ENCODE measurements around the gene POLE.

DNA sequence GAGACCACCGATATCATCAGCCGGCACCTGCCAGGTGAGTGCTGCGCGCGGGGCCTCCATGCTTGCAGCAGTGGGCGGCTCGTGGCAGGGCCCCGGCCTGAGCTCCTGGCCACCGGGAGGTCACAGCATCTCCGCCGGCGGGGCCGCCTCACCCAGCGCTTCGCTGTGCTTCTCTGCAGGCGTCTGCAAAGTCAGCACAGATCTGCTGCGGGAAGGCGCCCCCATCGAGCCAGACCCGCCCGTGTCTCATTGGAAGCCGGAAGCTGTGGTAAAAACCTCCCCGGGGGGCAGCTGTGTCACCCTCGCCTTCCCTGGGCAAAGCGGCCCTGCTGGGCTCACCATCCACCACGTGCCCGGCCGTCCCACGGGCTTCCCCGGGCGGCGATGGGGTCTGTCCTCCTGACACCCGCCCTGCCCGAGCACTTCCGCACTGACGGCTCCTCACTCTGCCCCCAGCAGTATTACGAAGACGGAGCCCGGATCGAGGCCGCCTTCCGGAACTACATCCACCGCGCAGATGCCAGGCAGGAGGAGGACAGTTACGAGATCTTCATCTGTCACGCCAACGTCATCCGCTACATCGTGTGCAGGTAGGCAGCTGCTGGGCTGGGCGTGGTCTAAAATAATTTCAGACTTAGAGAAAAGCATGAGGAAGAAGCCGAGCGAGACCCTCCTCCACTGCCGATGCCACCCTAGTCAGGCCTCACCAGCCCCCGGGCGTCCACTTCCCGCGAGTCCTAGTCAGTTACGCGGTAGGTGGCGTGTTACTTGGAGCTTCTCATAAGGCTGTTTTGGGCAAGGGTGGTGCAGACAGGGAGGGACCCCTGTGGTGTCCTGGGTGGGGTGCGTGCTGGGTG is 30.6 kb upstream of the POLE start:
- TF ChIP-seq EZH2 (IDR thresholded peaks at IDR 0.05; ENCODE audit: insufficient read depth, poor library complexity, severe bottlenecking), result no peak
- TF ChIP-seq EZH2phosphoT487 (IDR thresholded peaks at IDR 0.05; ENCODE audit: insufficient read depth, low read depth), result no peak
